ENCODE measurements around the gene CD83.
"Not testable (repeated sequence)": the region's sequence is repeated elsewhere in the genome, so short reads cannot be mapped to it uniquely, and the experiment has no call there.

CD83 gene

DNA sequence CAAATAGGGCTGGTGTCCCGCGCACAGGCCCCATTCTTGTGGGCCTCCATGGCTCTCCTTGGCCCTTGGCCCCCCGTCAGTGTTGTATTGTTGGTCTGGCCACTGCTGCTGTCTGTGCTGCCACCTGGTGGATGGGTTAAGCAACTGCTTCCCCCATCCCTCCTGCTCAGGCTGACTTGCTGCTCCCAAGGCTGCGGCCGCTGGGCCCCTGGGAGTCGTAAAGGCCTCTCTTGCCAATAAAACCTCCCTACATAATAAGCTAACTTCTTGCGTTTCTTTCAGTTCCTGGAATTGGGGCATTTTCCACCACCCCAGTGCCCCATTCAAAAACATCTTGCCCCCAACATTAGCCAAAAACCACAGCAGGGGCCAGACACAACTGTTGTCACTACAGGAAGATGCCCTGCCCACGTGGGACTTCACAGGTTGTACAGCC is 27.1 kb downstream of the CD83 start:
- Mint-ChIP-seq H3K27me3 (no peaks in the 10 kb centered on the region), H3K27ac (peak overlapping the region; percentile 53), H3K4me1 (peaks cover 46% of the 10 kb centered on the region), H3K9me3 (peaks cover 2% of the 10 kb centered on the region), H3K36me3 (peaks cover 16% of the 10 kb centered on the region), H3K4me3 (peak overlapping the region; percentile 19)
- ATAC-seq: peak; percentile 84

DNA sequence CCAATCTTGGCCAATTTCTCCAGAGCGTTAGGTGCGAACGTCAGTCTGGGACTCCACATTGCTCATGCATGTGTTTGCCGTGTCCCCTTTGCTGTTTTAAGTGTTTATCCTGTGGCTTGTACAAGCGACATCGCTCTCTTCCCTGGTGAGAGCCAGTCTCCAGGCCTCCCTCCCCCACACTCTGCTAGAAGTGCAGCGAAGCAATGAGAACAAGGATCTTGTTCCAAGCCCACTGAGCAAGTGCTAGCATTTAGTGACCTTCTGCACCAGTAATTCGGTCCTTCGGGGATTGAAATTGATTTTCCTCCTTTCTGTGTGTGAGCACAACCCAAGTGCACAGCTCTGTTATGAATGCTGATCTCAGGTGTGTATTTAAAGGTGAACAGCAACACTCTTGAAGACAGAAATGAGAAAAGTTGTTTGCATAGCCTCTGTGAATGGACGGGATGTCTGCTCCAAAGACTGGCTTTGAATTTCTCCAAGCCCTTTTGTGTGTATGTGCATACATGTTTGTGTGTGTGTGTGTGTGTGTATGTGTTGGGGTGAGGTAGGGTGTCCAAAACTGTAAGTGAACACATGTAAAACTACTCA is 29.0 kb downstream of the CD83 start:
- H3K27ac Mint-ChIP-seq: no peak overlapping the region
- peaks cover 55% of the 10 kb centered on the region for H3K4me1 Mint-ChIP-seq

DNA sequence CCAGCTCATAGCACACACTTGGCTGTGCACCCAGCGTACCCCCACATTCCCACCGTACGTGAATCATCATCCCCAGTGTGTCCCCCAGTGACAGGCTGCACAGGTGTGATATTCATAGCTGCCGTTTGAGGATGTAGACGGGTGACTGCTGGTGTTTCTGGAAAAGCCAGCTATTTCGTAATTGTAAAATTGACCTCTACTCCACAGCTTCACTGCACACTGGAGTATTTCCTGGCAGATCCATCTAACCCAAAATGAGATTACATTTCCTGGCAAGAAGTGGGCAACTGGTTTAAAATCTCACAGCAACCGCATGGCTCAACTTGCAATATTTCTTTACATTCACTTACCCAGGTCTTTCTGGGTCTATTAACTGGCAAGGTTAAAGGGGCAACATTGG is 30.3 kb downstream of the CD83 start:
- H3K36me3 Mint-ChIP-seq: peaks cover 38% of the 10 kb centered on the region
- H3K27ac Mint-ChIP-seq: no peak overlapping the region
- H3K4me3 Mint-ChIP-seq: no peak overlapping the region
- H3K27me3 Mint-ChIP-seq: no peaks in the 10 kb centered on the region
- H3K4me1 Mint-ChIP-seq: peaks cover 55% of the 10 kb centered on the region
- ATAC-seq: no peak
- H3K9me3 Mint-ChIP-seq: no peaks in the 10 kb centered on the region

More for the DNA sequence above, 29.0 kb downstream of the CD83 start:
- Mint-ChIP-seq H3K36me3 (peaks cover 27% of the 10 kb centered on the region), H3K27me3 (no peaks in the 10 kb centered on the region), H3K4me3 (no peak overlapping the region), H3K9me3 (no peaks in the 10 kb centered on the region)
- ATAC-seq: no peak

DNA sequence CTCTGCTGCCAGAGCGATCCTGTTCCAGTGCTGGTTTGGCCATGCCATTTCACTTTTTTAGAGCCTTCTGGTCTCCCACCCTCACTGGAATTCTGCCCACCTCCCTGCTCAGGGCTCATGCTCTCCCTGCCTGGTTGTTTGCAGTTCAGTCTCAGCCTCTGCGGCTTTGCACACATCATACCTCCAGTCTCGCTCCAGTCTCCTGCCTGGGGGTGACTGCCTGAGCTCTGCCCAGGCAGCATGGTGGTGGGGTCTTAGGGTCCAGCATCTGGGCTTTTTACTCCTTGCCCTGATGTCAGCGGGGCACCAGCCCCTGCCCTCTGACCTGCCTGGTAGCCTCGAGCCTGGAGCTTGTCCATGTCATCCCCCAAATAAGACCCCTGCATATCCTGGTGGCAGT is 30.9 kb downstream of the CD83 start:
- no peak for ATAC-seq
- Mint-ChIP-seq H3K36me3 (peaks cover 37% of the 10 kb centered on the region), H3K4me3 (peak overlapping the region; percentile 16), H3K27ac (peak overlapping the region; percentile 39), H3K9me3 (no peaks in the 10 kb centered on the region), H3K4me1 (peaks cover 49% of the 10 kb centered on the region), H3K27me3 (no peaks in the 10 kb centered on the region)

DNA sequence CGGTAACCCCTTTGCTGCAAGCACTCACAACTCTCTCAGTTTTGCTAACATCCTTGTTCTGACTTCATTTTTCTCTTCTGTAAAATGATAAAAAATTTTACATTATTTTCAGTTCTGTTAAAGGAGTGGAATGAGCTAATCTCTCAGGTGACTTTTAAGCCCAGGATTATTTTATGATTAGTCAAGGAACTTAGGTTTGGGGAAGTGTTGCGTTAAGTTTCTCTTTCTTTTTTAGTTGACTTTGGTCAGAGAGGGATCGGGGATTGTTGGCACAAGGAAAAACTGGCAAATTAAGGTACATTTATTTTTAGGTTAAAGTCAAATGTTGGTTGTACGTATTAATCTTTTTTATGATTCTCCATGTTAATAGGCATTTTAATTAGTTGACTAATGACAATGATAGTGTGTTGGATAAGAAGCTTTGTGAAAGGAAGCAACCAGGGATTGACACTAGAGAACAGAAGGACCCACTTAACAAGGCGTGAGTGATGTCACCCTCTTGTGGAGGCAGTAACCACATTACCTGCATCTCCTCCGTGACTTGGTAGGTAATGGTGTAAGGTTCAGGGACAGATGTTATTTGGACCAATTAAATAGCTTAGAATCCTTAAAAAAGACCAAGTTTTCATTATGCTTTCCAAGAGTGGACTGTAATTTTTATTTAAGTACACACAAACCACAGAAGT is 31.6 kb downstream of the CD83 start:
- H3K9me3 Mint-ChIP-seq: no peaks in the 10 kb centered on the region
- peak overlapping the region; percentile 39 for H3K27ac Mint-ChIP-seq
- ATAC-seq: peak; percentile 55
- H3K4me3 Mint-ChIP-seq: peak overlapping the region; percentile 42
- peaks cover 48% of the 10 kb centered on the region for H3K4me1 Mint-ChIP-seq
- peaks cover 42% of the 10 kb centered on the region for H3K36me3 Mint-ChIP-seq
- H3K27me3 Mint-ChIP-seq: no peaks in the 10 kb centered on the region

DNA sequence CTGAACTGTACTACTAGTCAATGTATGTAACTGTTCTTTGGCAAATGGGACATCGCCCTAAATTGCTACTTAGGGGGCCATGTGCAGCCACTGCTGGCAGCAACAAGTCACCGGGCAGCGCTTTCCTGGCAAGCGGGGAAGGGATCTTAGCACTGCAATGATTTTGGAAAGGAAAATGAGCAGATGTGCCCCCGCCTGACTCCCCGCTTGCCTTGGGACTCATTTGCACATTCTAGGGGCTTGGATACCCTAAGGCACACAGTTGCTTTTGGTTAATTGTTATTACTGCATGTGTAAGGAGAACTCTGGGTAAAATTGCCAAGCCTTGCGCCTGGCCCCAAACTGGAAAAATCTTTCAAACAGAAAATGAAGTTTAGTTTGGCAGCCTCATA is 32.2 kb downstream of the CD83 start:
- Mint-ChIP-seq H3K9me3 (no peaks in the 10 kb centered on the region), H3K27me3 (no peaks in the 10 kb centered on the region), H3K4me3 (no peak overlapping the region), H3K36me3 (peaks cover 47% of the 10 kb centered on the region), H3K27ac (no peak overlapping the region), H3K4me1 (peaks cover 48% of the 10 kb centered on the region)
- ATAC-seq: no peak

DNA sequence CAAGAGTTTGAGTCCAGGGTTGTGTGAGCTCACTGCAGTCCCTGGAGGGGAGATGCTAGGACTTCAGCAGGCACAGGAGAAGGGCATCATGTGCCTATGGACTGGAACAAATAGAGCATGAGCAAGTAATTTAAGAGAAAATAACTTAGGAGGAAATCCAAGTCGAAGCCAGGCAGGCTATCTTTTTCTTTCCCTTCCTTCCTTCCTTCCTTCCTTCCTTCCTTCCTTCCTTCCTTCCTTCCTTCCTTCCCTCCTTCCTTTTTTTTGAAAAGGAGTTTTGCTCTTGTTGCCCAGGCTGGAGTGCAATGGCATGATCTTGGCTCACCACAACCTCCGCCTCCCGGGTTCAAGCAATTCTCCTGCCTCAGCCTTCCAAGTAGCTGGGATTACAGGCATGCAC is 33.7 kb downstream of the CD83 start:
- not testable (repeated sequence) for H3K27me3 Mint-ChIP-seq, H3K27ac Mint-ChIP-seq, ATAC-seq, H3K4me3 Mint-ChIP-seq, H3K9me3 Mint-ChIP-seq
- peaks cover 43% of the 10 kb centered on the region for H3K4me1 Mint-ChIP-seq
- peaks cover 55% of the 10 kb centered on the region for H3K36me3 Mint-ChIP-seq

DNA sequence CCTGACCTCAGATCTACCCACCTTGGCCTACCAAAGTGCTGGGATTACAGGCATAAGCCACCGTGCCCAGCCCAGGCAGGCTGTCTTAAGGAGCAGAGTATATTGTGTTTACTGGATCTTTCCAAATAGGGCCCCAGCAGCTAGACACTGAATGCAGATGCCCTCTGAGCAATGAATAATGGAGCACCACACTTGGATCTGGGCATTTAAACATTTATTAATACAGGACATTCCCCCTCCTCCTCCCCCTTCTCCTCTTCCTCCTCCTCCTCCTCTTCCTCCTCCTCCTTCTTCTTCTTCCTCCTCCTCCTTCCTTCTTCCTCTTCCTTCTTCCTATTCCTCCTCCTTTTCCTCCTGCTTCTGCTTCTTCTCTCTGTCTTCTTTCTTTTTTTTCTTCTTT is 34.2 kb downstream of the CD83 start:
- peak overlapping the region; percentile 70 for H3K27ac Mint-ChIP-seq
- no peak for ATAC-seq

DNA sequence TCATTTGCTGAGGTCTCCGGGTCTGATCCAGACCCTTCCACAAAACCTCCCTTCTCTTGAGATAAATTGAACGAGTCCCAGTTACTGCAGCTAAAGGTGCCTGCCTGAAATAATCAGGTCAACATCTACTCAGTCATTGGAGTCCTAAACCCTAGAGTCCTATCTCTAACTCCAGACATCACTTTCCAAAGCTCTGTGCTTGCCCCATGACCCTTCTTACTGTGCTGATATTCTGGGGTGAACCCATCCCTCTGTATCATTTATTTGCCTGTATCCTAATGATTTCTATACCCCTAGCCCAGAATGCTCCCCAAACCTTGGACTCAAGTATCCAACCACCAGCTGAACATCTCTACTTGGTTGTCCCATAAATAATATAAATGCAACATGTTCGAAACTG is 35.7 kb downstream of the CD83 start:
- Mint-ChIP-seq H3K9me3 (peaks cover 3% of the 10 kb centered on the region), H3K4me3 (no peak overlapping the region), H3K27me3 (no peaks in the 10 kb centered on the region), H3K4me1 (peaks cover 44% of the 10 kb centered on the region), H3K27ac (no peak overlapping the region), H3K36me3 (peaks cover 63% of the 10 kb centered on the region)
- ATAC-seq: no peak

More for the DNA sequence above, 34.2 kb downstream of the CD83 start:
- no peak overlapping the region for H3K4me3 Mint-ChIP-seq
- peaks cover 44% of the 10 kb centered on the region for H3K4me1 Mint-ChIP-seq
- no peaks in the 10 kb centered on the region for H3K27me3 Mint-ChIP-seq
- peaks cover 55% of the 10 kb centered on the region for H3K36me3 Mint-ChIP-seq
- no peaks in the 10 kb centered on the region for H3K9me3 Mint-ChIP-seq

DNA sequence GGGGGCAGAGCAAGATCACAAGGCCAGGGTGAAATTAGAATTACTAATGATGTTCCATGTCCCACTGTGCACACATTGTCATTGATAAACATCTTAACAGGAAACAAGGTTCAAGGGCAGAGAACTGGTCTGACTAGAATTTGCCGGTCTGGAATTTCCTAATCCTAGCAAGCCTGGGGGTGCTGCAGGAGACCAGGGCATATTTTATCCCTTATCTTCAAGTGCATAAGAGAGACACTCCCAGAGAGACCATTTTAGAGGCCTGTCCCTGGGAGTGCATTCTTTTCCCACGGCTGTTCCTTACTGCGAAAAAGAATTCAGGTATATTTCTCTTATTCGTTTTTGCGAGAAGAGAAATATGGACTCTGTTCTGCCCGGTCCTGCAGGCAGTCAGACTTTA is 41.5 kb downstream of the CD83 start:
- ATAC-seq: no peak
- Mint-ChIP-seq H3K4me1 (peaks cover 12% of the 10 kb centered on the region), H3K27ac (no peak overlapping the region), H3K36me3 (peaks cover 49% of the 10 kb centered on the region), H3K9me3 (peaks cover 7% of the 10 kb centered on the region), H3K4me3 (no peak overlapping the region), H3K27me3 (no peaks in the 10 kb centered on the region)

DNA sequence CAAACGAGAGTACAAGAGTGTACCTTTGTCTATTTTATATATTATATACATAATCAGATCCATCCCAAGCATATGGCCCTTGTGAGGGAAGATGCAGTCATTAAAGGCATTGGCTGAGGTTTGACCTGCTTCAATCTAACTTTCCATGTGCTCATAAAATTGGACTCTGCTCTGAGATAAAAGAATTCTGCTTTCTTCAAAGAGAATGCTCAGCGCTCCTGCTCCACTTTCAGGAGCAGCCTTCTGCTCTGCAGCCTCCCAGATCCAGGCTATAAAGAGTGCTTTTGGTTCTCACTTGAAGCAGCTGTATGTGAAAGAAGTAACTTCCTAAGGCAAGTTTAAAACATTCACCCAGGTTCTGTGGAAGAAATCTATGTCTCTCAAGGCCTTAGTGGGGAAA is 45.3 kb downstream of the CD83 start:
- Mint-ChIP-seq H3K27me3 (no peaks in the 10 kb centered on the region), H3K9me3 (peaks cover 5% of the 10 kb centered on the region), H3K36me3 (peaks cover 61% of the 10 kb centered on the region), H3K27ac (no peak overlapping the region), H3K4me1 (no peaks in the 10 kb centered on the region), H3K4me3 (no peak overlapping the region)
- ATAC-seq: no peak

DNA sequence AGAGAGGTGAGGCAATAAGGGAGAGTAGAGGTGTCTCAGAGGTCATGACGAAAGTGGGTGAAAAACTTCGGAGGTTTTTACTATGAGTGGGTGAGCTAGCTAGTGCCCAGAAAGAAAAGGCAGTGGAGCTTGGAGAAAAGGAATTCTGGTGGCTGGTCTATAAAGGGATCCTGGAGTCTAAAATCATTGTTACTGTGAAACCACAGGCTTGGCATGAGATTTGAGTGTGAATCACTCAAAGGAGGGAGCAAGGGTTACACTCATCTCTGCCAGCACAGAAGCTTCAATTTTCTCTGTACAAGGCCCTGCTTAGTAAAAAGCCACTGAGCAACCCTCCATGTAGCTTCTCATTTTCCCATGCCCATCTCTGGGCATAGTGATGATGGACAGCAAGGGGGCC is 47.5 kb downstream of the CD83 start:
- Mint-ChIP-seq H3K27ac (no peak overlapping the region), H3K4me3 (no peak overlapping the region), H3K27me3 (no peaks in the 10 kb centered on the region), H3K4me1 (no peaks in the 10 kb centered on the region), H3K36me3 (peaks cover 63% of the 10 kb centered on the region), H3K9me3 (peaks cover 9% of the 10 kb centered on the region)
- ATAC-seq: no peak

DNA sequence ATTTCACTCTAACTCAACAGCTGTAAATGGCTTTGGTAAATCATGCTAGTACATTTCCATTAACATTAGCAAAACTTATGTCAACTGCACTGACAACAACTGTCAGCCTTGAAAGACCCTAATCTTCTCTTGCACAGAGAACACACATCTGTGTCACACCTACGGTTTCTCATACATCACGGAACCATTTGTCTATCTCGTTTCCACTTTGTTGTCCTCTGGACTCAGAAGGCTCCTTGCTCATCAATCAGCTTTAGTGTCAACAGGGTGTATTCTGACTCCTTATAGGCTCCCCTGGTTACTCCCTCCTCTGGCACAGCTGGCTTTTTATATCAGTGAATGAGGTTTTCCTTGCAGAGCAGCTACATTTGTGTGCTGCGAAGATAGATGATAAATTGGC is 49.3 kb downstream of the CD83 start:
- H3K9me3 Mint-ChIP-seq: peaks cover 10% of the 10 kb centered on the region
- no peak for ATAC-seq
- no peak overlapping the region for H3K27ac Mint-ChIP-seq
- no peaks in the 10 kb centered on the region for H3K4me1 Mint-ChIP-seq
- peaks cover 64% of the 10 kb centered on the region for H3K36me3 Mint-ChIP-seq
- H3K4me3 Mint-ChIP-seq: no peak overlapping the region
- H3K27me3 Mint-ChIP-seq: no peaks in the 10 kb centered on the region

DNA sequence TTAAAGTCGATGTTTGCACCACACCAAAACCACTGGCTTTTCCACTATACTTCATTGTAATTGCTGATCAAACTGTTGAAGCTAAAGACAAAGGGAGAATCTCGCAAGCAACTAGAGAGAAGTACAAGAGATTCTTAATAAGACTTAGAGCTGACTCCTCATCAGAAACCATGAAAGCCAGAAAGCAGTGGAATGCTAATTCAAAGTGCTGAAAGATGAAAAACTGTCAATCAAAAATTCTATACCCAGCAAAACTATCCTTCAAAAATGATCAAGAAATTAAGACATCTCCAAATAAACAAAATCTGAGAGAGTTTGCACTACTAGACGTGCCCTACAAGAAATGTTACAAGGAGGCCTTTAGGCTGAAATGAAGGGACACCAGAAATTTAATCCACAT is 52.6 kb downstream of the CD83 start:
- Mint-ChIP-seq H3K4me3 (no peak overlapping the region), H3K36me3 (peaks cover 44% of the 10 kb centered on the region), H3K9me3 (peaks cover 10% of the 10 kb centered on the region), H3K27me3 (no peaks in the 10 kb centered on the region), H3K27ac (no peak overlapping the region), H3K4me1 (peaks cover 5% of the 10 kb centered on the region)
- no peak for ATAC-seq

DNA sequence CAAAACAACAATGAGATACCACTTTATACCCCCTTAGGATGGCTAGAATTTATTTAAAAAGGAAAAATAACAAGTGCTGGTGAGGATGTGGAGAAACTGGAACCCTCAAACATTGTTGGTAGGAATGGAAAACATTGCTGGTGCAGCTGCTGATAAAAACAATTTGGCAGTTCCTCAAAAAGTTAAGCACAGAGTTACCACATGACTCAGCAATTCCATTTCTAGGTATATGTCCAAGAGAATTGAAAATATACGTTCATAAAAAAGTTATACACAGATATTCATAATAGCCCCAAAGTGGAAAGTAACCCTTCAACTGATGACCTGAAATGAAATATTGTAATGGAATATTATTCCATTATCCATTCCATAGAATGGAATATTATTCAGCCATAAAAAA is 55.0 kb downstream of the CD83 start:
- peaks cover 10% of the 10 kb centered on the region for H3K9me3 Mint-ChIP-seq
- H3K36me3 Mint-ChIP-seq: peaks cover 38% of the 10 kb centered on the region
- H3K4me3 Mint-ChIP-seq: no peak overlapping the region
- no peak overlapping the region for H3K27ac Mint-ChIP-seq
- no peaks in the 10 kb centered on the region for H3K27me3 Mint-ChIP-seq
- no peak for ATAC-seq
- H3K4me1 Mint-ChIP-seq: peaks cover 5% of the 10 kb centered on the region

DNA sequence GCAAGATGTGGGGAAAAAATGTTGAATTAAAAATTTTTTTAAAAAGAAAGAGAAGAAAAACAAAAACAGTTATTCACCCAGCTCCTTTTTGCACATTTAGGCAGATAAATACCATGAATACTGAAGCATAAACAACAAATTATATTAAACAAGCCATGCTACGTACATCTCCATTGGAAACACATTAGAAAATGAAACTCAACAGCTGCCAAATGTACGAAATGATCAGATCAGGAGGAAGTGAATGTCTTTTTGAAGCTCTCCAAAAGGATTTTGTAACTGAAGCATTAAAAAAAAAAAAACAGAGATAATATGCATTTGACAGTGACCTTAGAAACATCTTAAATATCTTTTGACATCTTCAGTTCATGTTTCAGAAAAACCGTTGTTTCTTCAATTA is 56.7 kb downstream of the CD83 start:
- Mint-ChIP-seq H3K9me3 (peaks cover 4% of the 10 kb centered on the region), H3K4me1 (peaks cover 5% of the 10 kb centered on the region), H3K36me3 (peaks cover 32% of the 10 kb centered on the region), H3K27ac (no peak overlapping the region), H3K4me3 (no peak overlapping the region), H3K27me3 (no peaks in the 10 kb centered on the region)
- no peak for ATAC-seq

Data from stimulated activated memory B cell treated with anti-CD40 and anti-IgM and Interleukin-4, amounts not matched to agents 10 μg/mL and 1 μg/mL and 100 μg/mL, for 72 hours (primary cell).